Type B pancreatic cell (in vitro differentiated cells): ENCODE measurements around the gene GGTLC1. TPM values are rescaled to one million over a fixed set of nuclear protein-coding genes. Genes with fewer than 3 reads are reported as not detected.

Source experiments
- DNase-seq: peaks from one replicate; pipeline ENCODE4 v3.0.0; 2021; ENCODE audit warnings: mixed read lengths; ENCODE audit not compliant: unreplicated experiment; ENCODE audit errors: extremely low spot score
- H3K27ac Mint-ChIP-seq: 2 replicates; pipeline ENCODE4 v1.8.0; 2021; ENCODE audit warnings: mild to moderate bottlenecking, mixed read lengths
- H3K27me3 Mint-ChIP-seq: 2 replicates; pipeline ENCODE4 v1.8.0; 2021; ENCODE audit warnings: mixed read lengths
- H3K36me3 Mint-ChIP-seq: 2 replicates; pipeline ENCODE4 v1.8.0; 2021; ENCODE audit warnings: mixed read lengths
- H3K4me1 Mint-ChIP-seq: one replicate; pipeline ENCODE4 v1.8.0; 2021; ENCODE audit warnings: mixed read lengths; ENCODE audit not compliant: unreplicated experiment
- H3K4me3 Mint-ChIP-seq: 2 replicates; pipeline ENCODE4 v1.8.0; 2021; ENCODE audit warnings: mild to moderate bottlenecking, mixed read lengths
- H3K9me3 Mint-ChIP-seq: 2 replicates; pipeline ENCODE4 v1.8.0; 2021; ENCODE audit warnings: mixed read lengths
- total RNA-seq: library from RNA; stranded (reverse); gene quantifications from 2 replicates; pipeline ENCODE4 v1.2.1, GENCODE V29; 2021; ENCODE audit warnings: low replicate concordance
- TF ChIP-seq, protein P1 (sequence below): fragments of 200-600 bp; sonication (generic); conservative IDR thresholded peaks from 2 replicates; pipeline ENCODE4 v1.5.0; 2021; ENCODE audit warnings: antibody characterized with exemption, mild to moderate bottlenecking

Gene GGTLC1
- total RNA-seq, 1 donor from 2014 or later, result not detected

DNA sequence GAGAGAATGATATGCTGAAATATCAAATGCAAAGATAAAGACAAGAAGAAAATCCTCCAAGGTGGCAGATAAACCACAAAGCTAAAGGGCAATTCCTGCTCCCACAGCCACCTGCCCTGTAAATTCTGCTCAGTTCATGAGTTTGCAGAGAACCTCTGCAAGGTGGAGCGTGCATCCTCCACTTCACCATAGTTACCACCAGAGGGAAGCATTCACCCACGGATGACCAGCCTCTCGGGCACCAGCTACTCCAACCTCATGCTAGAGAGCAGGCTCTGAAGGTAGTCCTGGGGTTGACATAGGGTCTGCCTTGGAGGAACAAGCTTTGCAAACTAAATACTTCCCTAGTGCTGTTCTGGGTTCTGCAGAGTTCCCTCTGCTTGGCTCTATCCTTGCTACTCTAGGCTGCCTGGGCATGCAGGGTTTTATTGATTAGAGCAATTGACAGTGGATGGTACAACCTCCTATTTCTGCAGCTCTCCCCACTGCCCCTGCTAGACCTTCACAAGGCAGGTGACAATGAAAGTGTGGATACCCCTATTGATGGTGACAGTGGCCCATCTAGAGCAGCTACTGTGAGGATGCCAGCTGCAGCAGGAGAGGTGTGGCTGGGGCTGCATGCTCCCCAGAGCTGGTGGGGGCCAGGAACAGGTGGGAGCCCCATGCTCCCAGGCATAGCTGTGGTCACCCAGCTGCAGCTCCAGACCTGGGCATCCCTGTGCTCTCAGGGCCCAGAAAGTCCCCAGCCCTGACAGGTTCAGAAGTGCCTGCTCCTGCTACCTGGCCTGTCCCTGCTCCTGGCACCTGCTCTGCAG, 51.1 kb downstream of the GGTLC1 start:
- peaks cover 10% of the 10 kb centered on the region for H3K27me3 Mint-ChIP-seq

More for the DNA sequence above, 51.1 kb downstream of the GGTLC1 start:
- Mint-ChIP-seq H3K27ac (no peak overlapping the region), H3K4me1 (no peaks in the 10 kb centered on the region), H3K36me3 (no peaks in the 10 kb centered on the region), H3K9me3 (no peaks in the 10 kb centered on the region), H3K4me3 (no peak overlapping the region)
- DNase-seq, result no peak
- TF ChIP-seq, protein P1, sequence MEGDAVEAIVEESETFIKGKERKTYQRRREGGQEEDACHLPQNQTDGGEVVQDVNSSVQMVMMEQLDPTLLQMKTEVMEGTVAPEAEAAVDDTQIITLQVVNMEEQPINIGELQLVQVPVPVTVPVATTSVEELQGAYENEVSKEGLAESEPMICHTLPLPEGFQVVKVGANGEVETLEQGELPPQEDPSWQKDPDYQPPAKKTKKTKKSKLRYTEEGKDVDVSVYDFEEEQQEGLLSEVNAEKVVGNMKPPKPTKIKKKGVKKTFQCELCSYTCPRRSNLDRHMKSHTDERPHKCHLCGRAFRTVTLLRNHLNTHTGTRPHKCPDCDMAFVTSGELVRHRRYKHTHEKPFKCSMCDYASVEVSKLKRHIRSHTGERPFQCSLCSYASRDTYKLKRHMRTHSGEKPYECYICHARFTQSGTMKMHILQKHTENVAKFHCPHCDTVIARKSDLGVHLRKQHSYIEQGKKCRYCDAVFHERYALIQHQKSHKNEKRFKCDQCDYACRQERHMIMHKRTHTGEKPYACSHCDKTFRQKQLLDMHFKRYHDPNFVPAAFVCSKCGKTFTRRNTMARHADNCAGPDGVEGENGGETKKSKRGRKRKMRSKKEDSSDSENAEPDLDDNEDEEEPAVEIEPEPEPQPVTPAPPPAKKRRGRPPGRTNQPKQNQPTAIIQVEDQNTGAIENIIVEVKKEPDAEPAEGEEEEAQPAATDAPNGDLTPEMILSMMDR, result peak; percentile 88

Other genes with a start within 250 kb of the GGTLC1 start
- gene CST1, start 237.8 kb downstream of the GGTLC1 start, total RNA-seq, result 53.5 and 409 TPM in 2 replicates
- 2.6 and 8.5 TPM in 2 replicates for gene CST2, start 162.1 kb downstream of the GGTLC1 start, total RNA-seq
- gene CST5, start 109.0 kb downstream of the GGTLC1 start, total RNA-seq, result 0.79 TPM in 1 of 2 replicates, not detected in the other